Activated T-cell treated with anti-CD3 and anti-CD28 coated beads for 24 hours (primary cell): ENCODE data around the gene BAZ1A.
A peak's percentile ranks its signal among the peaks of the same experiment; 100 is the strongest.
"Not testable (repeated sequence)": the region's sequence is repeated elsewhere in the genome, so short reads cannot be mapped to it uniquely, and the experiment has no call there.

Source experiments
- DNase-seq: peaks from one replicate; pipeline ENCODE4 v3.0.0-alpha.2; 2020; ENCODE audit warnings: low read depth

The BAZ1A gene

GRCh38 chr14:34781242-34781641, 93.9 kb downstream of the BAZ1A start:
- no peak for DNase-seq

- DNase-seq: no peak
Measured at GRCh38 chr14:34780646-34781045, 94.5 kb downstream of the BAZ1A start.

- no peak for DNase-seq
Measured at GRCh38 chr14:34778744-34779143, 96.4 kb downstream of the BAZ1A start.

- DNase-seq: no peak
Measured at GRCh38 chr14:34776611-34777010, 98.5 kb downstream of the BAZ1A start.

GRCh38 chr14:34775922-34776321, 99.2 kb downstream of the BAZ1A start:
- no peak for DNase-seq

- DNase-seq: no peak
Measured at GRCh38 chr14:34775342-34775741, 99.8 kb downstream of the BAZ1A start.

GRCh38 chr14:34770901-34771300, 104.3 kb downstream of the BAZ1A start:
- no peak for DNase-seq

- no peak for DNase-seq
Measured at GRCh38 chr14:34766606-34767005, 108.6 kb downstream of the BAZ1A start.

GRCh38 chr14:34766060-34766459, 109.1 kb downstream of the BAZ1A start:
- DNase-seq: no peak

- DNase-seq: no peak
Measured at GRCh38 chr14:34755215-34755614, 119.9 kb downstream of the BAZ1A start.

GRCh38 chr14:34754687-34755086, 120.5 kb downstream of the BAZ1A start:
- no peak for DNase-seq

- no peak for DNase-seq
Measured at GRCh38 chr14:34750670-34751069, 124.5 kb downstream of the BAZ1A start.

- no peak for DNase-seq
Measured at GRCh38 chr14:34750233-34750632, 124.9 kb downstream of the BAZ1A start.

- DNase-seq: no peak
Measured at GRCh38 chr14:34749408-34749807, 125.8 kb downstream of the BAZ1A start.

GRCh38 chr14:34742270-34743115, 132.7 kb downstream of the BAZ1A start:
- DNase-seq: no peak

- DNase-seq: no peak
Measured at GRCh38 chr14:34741840-34742239, 133.3 kb downstream of the BAZ1A start.

- not testable (repeated sequence) for DNase-seq
Measured at GRCh38 chr14:34740139-34740538, 135.0 kb downstream of the BAZ1A start.

GRCh38 chr14:34737079-34737478, 138.1 kb downstream of the BAZ1A start:
- not testable (repeated sequence) for DNase-seq

GRCh38 chr14:34733245-34733644, 141.9 kb downstream of the BAZ1A start:
- no peak for DNase-seq

- DNase-seq: no peak
Measured at GRCh38 chr14:34732802-34733201, 142.4 kb downstream of the BAZ1A start.

- DNase-seq: no peak
Measured at GRCh38 chr14:34723867-34724266, 151.3 kb downstream of the BAZ1A start.

- peak; percentile 19 for DNase-seq
Measured at GRCh38 chr14:34722723-34723545, 152.2 kb downstream of the BAZ1A start.

GRCh38 chr14:34721129-34721528, 154.0 kb downstream of the BAZ1A start:
- DNase-seq: no peak
